NCI-H1417 treated with DMSO at 0.1 percent for 48 hours (cell line): Measurements from ENCODE around the gene CHCT1.
"Not testable (repeated sequence)": the region's sequence is repeated elsewhere in the genome, so short reads cannot be mapped to it uniquely, and the experiment has no call there.

ENCODE experiments used
- DNase-seq: peaks from one replicate; lab custom pipeline; 2025; lab: John Stamatoyannopoulos, UW

The CHCT1 gene

GRCh38 chr17:60398227-60398959 lies 23.9 kb upstream of the CHCT1 start:
- no peak for DNase-seq

GRCh38 chr17:60401819-60402218 lies 20.5 kb upstream of the CHCT1 start:
- no peak for DNase-seq

GRCh38 chr17:60403523-60403810 lies 18.8 kb upstream of the CHCT1 start:
- no peak for DNase-seq

GRCh38 chr17:60403962-60404361 lies 18.3 kb upstream of the CHCT1 start:
- DNase-seq, result no peak

- DNase-seq, result no peak
Observed at GRCh38 chr17:60406887-60407286, 15.4 kb upstream of the CHCT1 start.

GRCh38 chr17:60410001-60410400 lies 12.3 kb upstream of the CHCT1 start:
- DNase-seq, result no peak

- no peak for DNase-seq
Observed at GRCh38 chr17:60412701-60413100, 9.6 kb upstream of the CHCT1 start.

GRCh38 chr17:60415146-60415545 lies 7.1 kb upstream of the CHCT1 start:
- no peak for DNase-seq

- no peak for DNase-seq
Observed at GRCh38 chr17:60416368-60416925, 5.8 kb upstream of the CHCT1 start.

GRCh38 chr17:60419003-60419402 lies 3.3 kb upstream of the CHCT1 start:
- not testable (repeated sequence) for DNase-seq

- DNase-seq, result not testable (repeated sequence)
Observed at GRCh38 chr17:60419875-60420274, 2.4 kb upstream of the CHCT1 start.

- no peak for DNase-seq
Observed at GRCh38 chr17:60421273-60422161, 772 bp upstream of the CHCT1 start.

GRCh38 chr17:60423865-60424264 lies 1.6 kb downstream of the CHCT1 start:
- no peak for DNase-seq

GRCh38 chr17:60425626-60426025 lies 3.3 kb downstream of the CHCT1 start:
- no peak for DNase-seq

GRCh38 chr17:60426596-60426995 lies 4.3 kb downstream of the CHCT1 start:
- no peak for DNase-seq

- DNase-seq, result not testable (repeated sequence)
Observed at GRCh38 chr17:60428491-60428890, 6.2 kb downstream of the CHCT1 start.

GRCh38 chr17:60430561-60430960 lies 8.3 kb downstream of the CHCT1 start:
- DNase-seq, result not testable (repeated sequence)

GRCh38 chr17:60433021-60433997 lies 11.0 kb downstream of the CHCT1 start:
- DNase-seq, result not testable (repeated sequence)

GRCh38 chr17:60435244-60436167 lies 13.2 kb downstream of the CHCT1 start:
- DNase-seq, result peak; percentile 16

- no peak for DNase-seq
Observed at GRCh38 chr17:60436676-60437075, 14.4 kb downstream of the CHCT1 start.

GRCh38 chr17:60439501-60439900 lies 17.2 kb downstream of the CHCT1 start:
- no peak for DNase-seq
